ENCODE data around the gene CAT.

CAT gene

DNA sequence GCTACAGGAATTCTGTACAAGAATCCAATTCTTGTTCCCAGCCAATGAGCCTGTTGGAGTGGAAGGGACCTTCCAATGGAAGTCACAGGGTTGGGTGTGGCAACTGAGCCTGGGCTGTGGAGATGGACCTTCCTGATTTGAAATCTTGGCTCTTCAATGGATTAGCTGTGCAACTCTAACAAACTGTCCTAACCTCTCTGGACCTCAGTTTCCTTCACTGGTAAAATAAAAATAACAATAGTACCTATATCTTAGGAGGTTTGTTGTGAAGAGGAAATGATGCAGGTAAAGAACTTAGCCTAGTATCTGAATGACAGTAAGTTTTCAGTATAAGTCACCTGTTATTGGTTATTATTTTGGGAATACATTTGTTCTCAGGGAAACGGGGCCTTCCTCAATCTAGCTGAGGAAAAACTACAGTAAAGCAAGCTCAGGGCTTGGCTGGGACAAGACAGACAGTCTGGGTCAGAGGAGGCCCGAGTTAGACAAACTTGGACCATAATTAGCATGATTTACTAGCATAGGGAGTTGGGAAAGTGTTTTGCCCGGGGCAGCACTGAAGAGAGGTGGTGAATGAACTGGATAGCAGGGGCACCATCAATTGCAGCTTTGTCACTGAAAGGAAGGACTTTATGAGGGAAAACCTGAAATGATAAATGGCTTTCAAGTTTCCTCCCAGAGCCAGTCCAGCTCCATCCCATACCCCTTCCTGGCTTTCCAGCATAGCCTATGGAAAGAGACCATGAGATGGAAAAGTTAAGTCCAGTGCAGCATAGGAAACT, 61.2 kb downstream of the CAT start:
- no peak for DNase-seq

DNA sequence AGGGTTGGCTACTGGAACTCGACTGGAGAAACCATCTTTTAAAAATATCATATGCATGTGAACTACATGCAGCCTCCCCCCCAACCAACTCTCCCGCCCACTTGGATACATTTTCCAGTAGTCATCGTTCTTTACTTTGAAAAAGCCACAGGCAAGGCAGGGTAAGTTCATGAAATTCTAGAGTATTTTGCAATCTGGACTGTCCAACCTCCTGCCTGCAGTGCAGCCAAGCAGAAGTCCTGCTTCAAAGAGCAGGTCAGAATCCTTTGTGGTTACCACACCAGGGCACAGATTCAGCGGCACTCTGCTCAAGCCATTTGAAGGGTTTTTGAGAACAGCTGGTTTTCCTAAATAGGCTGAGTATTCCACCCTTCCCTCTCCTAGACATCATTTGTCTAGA, 62.8 kb downstream of the CAT start:
- DNase-seq = no peak

DNA sequence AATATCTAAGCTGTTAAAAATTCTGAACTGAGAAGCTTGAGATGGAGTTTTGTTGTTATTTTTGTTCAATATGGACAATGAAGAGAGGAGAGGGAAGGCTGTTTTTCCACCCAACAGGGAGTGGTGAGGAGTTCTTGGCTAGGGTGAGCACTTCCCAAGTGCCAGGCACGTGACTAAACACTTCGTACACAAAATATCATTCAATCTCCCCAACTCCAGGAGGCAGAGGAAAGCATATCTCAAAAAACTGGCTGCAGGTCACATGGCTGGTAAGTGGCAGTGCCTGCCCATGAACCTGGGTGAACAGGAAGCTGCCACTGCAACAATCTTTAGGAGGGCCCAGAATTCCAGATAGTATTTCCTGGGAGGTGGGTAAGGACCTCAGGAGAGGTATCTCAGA, 63.2 kb downstream of the CAT start:
- no peak for DNase-seq

DNA sequence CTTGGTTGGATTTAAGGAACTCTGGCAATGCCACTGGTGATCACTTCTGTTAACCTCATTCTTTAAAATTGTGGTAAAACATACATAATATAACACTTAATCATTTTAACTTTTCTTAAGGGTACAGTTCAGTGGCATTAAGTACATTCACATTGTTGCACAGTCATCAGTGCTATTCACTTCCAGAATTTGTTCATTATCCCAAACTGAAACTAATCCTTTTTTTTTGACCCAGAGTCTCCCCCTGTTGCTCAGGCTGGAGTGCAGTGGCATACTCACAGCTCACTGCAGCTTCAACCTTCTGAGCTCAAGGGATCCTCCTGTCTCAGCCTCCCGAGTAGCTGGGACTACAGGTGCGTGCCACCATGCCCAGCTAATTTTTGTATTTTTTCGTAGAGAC, 64.2 kb downstream of the CAT start:
- no peak for DNase-seq

DNA sequence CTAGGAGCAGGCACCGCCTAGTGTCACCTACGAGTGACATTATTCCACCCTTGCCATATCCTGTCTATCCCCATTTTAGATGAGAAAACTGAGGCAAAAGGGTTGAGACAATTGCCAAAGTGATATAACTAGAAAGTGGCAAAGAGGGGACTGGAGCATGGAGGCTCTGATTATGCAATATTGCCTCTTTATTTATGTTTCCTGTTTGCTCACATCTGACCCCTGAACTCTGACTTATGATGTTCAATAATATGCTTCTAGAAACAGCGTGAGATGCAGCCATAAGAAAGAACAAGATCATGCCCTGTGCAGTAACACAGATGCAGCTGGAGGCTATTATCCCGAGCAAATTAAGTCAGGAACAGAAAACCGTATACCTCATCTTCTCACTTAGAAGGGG, 67.1 kb downstream of the CAT start:
- DNase-seq = no peak

DNA sequence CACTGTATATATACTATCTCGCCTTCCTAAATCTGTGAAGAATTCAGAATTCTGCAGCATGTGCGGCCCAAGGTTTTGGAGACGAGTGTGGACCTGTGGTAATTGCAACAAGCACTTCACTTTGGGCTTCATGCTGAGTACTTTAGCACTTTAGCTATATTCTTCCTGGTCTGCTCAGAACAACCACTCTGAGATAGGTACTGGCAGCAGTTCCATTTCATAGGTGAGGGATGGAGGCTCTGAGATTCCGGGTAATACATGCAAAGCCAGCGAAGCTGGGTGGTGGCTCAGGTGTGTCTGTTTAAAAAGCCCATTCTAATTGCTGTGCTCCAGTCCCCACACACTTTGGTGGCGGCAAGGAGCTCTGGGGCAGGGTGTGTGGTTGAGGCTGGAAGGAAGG, 68.4 kb downstream of the CAT start:
- no peak for DNase-seq

DNA sequence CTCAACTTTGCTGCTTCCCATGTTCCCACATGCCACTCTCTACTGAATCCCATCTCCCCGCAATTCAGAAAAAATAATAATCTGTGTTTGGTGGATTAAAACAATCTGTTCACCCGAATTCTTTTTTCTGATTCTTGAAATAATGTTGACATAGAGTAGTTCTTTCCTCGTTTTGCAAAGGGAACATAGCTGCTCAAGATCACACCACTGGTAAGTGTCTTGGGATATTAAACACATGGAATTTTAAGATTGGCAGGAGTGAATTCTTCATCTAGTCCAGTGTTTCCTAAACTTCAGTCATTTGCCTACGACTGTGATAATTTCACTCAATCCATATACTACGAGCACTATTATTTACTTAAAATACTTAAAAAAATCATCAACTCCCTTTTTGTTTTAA, 68.9 kb downstream of the CAT start:
- no peak for DNase-seq

DNA sequence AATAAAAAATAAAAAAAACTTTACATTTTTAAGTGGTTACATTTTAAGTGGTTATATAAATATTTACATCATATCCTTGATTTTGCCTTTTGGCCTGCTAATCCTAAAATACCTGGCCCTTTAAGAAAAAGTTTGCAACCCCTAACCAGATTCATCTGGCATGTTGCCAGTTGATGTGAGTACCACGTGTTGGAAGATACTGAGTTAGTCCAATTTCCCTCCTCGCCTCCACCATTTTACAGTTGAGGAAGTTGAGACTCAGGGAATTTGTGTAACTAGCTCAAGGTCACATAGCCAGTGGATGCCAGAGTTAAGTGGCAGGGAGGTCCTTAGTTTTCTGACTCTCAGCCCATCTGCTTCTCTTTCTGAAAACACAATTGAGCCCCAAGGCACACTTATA, 69.8 kb downstream of the CAT start:
- DNase-seq = no peak

DNA sequence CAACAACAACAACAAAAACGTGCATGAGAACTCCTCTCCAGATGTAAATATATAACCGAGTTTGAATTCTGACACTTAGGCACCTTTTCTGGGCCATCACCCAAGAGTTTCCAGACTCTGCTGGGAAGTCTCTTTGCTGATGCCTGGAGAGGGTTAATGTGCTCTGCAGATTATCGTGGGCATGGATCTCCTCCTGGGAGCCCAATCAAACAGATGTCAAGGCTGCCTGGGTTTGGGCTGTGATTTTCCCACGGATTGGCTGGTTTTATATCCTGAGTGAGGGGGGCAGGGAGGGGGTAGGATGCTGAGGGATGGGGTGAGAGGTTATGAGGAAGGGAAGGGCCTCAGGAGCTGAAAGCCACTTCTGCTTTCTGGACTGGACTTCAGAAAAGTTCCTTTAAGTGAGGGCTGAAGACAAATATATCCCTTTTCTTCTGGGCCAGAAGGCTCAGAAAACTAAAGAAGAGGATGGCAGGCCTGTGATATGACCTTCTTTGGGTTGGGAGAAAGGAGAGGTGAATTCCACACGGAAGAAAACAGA, 70.7 kb downstream of the CAT start:
- DNase-seq = no peak

DNA sequence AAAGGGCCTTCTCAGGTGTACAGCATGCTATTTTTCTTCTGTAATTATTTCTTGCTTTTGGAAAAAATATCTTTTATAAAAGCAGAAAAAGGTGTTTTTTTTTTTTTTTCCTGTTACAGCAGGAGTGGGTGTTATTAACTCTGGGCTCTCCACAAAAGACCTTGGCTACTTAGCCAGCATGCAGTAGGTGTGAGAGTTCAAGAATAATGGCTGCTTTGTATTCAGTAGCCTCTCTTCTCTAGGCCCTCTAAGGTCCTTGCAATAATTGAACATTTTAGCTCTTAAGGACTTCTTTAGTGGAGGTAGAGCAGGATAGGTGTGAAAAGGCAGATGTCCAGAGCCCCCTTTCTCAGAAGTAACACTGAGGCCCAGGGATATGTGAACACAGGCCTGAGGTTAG, 71.5 kb downstream of the CAT start:
- no peak for DNase-seq

DNA sequence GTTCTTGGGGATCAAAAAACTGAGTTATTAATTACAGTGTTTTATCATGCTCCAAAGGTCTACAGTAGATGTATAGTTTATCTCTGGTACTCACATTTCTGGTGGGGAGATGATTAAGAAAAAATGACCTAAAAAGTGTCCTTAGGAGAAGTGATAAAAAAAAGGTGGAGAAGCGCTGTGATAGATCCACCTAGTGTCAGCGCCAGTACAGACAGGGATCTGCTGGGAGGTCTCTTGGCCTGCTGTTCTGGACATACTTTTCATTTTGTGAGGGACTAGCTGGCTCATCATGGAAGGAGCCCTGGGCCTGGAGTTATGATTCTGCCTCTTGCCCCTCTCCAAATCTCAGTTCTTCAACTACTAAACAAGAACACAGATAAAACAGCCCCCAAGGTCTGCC, 71.9 kb downstream of the CAT start:
- no peak for DNase-seq

DNA sequence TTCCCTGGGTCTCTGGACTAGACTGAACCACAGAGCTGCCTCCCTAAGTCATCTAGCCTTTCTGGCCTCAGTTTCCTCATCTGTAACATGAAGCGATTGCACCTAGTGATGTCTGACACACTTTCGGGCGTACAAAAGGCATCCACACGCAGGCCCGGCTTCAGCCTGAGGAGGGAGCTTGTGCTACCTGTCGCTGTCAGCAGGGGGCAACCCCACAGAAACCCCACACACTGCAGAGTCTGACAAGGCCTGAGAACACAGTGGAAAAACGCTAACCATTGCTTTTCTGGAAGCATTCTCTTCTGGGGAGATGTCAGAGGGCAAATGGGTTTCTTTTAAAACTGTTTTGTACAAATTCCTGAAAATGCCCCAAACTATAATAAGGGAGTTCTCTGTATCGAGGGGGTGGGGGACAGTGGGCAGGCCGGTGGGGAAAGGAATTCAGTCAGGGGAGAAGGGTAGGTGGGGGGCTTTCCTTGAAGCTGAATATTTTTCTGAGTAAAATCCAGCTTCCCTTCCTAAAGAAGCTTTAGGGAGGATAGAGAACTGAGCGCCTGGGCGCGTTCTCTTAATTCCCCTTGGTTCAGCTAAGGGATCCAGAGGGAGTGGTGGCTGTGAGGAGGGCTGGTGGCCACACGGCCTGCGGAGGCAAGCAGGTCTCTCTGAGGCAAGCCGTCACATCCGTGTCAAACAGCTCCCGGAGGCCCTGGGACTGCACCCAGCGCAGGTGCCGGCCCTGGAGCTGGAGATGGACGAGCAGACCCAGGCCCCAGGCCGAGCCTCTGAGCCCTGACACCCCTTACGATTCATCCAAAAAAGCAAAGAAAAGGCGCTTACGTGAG, 74.3 kb downstream of the CAT start:
- peak; percentile 40 for DNase-seq

DNA sequence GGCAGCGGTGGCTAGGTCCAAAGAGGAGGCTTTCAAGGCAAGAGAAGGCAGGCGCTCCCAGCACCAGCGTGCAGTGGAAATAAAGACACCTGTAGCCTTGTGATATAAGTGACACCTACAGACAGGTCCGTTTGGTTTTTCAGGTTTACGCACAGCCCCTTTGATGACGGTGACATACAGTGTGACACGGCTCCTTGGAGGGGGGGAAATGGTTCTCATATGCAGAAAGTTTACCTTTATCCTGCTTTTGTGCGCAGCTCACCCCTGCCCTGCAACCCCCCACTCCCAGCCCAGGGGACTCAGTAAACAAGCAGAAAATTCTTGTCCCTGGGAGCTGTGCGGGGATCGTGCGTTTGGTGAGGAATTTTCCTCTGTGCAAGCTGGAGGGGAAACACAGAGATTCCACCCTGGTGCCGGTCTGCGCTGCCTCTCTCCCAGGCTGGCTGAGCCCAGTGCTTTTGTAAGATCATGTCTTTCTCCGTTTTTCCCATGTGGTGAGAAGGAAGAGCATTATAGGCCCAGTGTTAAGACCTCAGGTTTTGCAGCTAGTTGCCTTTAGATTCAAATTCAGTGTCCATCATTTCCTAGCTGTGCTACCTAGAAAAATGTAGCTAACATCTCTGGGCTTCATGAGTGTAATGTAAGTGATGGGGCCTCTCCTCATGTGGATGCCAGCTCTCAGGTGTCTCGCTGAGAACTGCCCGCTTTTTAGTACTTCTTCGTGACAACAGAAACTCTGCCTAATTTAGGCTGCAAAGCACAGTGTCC, 75.1 kb downstream of the CAT start, which contains the start of gene ELF5:
TSS of gene ELF5 (minus strand) at position 113 of the 768 bp plus-strand sequence. CDS start 8,045 bp downstream, outside the sequence.
- DNase-seq = no peak

DNA sequence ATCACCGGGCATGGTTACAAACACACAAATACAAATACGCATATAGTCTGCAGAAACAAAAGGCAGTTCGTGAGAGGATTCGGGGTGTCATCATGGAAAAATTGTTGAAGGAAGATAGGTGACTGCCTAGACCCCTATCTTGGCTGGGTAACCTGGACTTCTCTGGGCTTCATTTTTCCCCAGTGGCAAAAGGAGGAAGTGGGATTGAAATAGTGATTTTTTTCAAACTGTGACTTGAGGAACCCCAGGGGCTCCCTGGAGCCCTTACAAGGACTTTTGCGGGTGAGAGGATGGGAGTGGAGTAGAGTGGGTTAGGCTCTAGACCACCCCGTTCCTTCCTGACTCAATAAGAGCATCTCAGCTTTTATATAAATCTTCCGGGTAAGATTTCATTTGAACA, 75.9 kb downstream of the CAT start:
- no peak for DNase-seq

DNA sequence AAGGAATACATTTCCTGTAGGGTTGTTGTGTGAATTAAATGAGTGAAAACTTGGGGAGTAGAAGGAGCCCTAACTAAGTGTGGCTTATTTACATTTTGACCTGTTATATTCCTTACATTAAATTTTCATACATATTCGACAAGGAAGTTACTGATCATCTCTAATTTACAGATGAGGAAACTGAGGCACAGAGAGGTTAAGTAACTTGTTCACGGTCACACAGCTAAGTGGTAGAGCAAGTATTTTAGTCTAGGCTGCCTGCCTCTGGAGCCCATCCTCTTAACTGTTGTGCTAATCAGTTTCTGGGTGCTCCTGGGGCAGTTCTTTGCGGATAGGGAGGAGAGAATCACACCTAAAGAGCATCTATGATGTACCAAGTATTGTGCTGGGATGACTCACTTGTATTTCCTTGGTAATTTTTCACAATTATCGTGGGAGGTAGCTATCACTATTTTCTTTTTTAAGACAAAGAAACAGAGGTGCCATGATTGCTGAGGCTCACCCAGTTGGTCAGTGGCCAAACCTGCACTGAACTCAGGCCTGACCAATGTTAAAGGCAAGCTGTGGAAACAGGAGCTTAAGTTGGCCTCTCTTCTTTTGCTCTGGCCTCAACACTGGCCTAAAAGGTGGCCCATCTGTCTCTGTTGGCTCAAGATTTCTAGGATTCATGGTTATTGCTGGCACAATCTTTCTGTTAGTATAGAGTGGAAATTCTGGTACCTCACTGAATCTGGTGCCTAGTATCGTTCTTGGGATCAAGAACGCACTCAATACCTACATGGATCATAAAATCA, 77.7 kb downstream of the CAT start:
- DNase-seq = no peak

DNA sequence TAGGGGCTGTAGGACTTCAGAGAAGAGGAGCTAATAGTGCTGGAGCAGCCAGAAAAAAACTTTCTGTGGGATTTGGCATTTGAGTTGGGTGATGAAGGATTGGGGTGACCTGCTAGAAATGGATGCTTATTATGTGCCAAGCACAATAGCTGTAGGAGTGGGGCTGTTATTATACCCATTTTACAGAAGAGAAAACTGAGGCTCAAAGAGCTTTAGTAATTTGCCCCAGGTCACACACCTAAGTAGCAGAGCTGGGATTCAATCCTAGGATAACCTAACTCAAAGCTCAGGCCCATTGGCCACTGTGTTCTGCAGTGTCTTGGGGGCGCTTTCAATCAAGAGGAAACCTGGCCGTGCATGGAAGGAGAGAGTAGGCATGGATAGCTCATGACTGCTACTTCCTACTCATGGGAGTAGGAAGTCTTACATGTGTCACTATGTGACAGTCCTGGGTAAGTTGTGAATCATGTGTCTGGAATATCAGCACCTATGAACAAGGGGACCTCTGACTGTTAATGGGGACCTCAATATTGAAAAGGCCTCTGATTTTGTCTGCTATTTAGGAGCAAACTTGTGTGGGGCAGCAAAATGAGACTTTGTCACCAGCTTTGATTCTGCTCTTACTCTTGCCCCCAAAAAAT, 81.0 kb downstream of the CAT start:
- no peak for DNase-seq

DNA sequence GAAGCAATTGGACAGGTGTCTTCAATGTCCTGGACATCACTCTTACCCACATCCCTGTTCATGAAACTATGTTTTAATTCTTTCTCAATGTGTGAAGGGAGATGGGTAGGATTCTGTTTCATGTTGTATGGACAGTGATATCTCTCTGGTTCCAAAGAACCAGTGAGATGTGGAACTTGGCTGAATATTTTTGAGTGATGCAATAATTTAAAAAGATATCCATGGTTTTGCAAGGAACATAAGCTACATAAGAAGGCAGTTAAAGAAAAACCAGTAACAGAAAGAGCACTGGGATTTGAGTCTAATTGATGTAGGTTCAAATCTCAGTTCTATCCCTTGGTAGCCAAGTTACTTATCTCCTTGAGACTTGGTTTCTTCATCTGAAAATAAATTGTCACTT, 82.5 kb downstream of the CAT start:
- no peak for DNase-seq

Data from activated CD8-positive, alpha-beta memory T cell treated with anti-CD3 and anti-CD28 coated beads, Interleukin-2, amount 50 U/mL, for 4 hours (primary cell).